ENCODE measurements around the gene TMEM181. TPM values are rescaled to one million over a fixed set of nuclear protein-coding genes. Genes with fewer than 3 reads are reported as not detected.

TMEM181 gene
- total and polyA plus RNA-seq, 2 of the 13 experiments (the other 11 are each of a cell fraction or from before 2014, with no cell fraction given), result 59.1 to 108 TPM

GRCh38 chr6:158571826-158572652 is 12.1 kb downstream of the TMEM181 start (continued):
- TF ChIP-seq ZNF841 (CRISPR knock-in tag; IDR thresholded peaks at IDR 0.05; ENCODE audit: borderline replicate concordance) (no peak; the same call in 1 of the 2 replicates), MXD3 (CRISPR knock-in tag; IDR thresholded peaks at IDR 0.05) (peak; percentile 76; the same call in 1 of the 2 replicates), ZNF747 (CRISPR knock-in tag; IDR thresholded peaks at IDR 0.05; ENCODE audit: borderline replicate concordance) (no peak; the same call in 1 of the 2 replicates), ZNF207 (IDR thresholded peaks at IDR 0.05; ENCODE audit: borderline replicate concordance) (no peak), CENPT (CRISPR knock-in tag; IDR thresholded peaks at IDR 0.05; ENCODE audit: low read depth) (peak; percentile 76; the same call in 1 of the 2 replicates), ZNF383 (CRISPR knock-in tag; IDR thresholded peaks at IDR 0.05; ENCODE audit: borderline replicate concordance) (peak; percentile 99), SOX6 (IDR thresholded peaks at IDR 0.05) (no peak), SOX6 (CRISPR knock-in tag; IDR thresholded peaks at IDR 0.05) (peak; percentile 95), ZNF407 (CRISPR knock-in tag; IDR thresholded peaks at IDR 0.05; ENCODE audit: not compliant biosample characterization) (peak; percentile 91), PTBP1 (IDR thresholded peaks at IDR 0.05; ENCODE audit: low read depth, low read length, poor library complexity, severe bottlenecking) (peak; percentile 73), SPEN (CRISPR knock-in tag; IDR thresholded peaks at IDR 0.05; ENCODE audit: low read depth) (peak; percentile 99), ZNF781 (CRISPR knock-in tag; IDR thresholded peaks at IDR 0.05; ENCODE audit: borderline replicate concordance, not compliant biosample characterization) (peak; percentile 83), MZF1 (CRISPR knock-in tag; IDR thresholded peaks at IDR 0.05; ENCODE audit: borderline replicate concordance) (peak; percentile 92; the same call in 1 of the 2 replicates), ZNF672 (CRISPR knock-in tag; IDR thresholded peaks at IDR 0.05) (no peak), EZH2 (conservative IDR thresholded peaks at IDR 0.05; ENCODE audit: low read depth, low read length) (no peak), HOXA7 (CRISPR knock-in tag; IDR thresholded peaks at IDR 0.05) (no peak), ZNF703 (CRISPR knock-in tag; IDR thresholded peaks at IDR 0.05; ENCODE audit: borderline replicate concordance) (peak; percentile 16), ZNF33A (CRISPR knock-in tag; IDR thresholded peaks at IDR 0.05; ENCODE audit: borderline replicate concordance) (no peak; the same call in 1 of the 2 replicates), RNF2 (conservative IDR thresholded peaks at IDR 0.05; ENCODE audit: low read depth) (peak; percentile 95)

Data from HepG2 (cell line).